GM10847 (cell line): ENCODE results near the gene CACNA1A.

Experiments used
- POLR2A ChIP-seq: IDR thresholded peaks from 2 replicates; pipeline ENCODE4 v1.6.1; 2011; ENCODE audit not compliant: insufficient read length; ENCODE audit errors: extremely low read depth

CACNA1A gene

GRCh38 chr19:13356686-13357280, 149.5 kb downstream of the CACNA1A start:
- TF ChIP-seq POLR2A: no peak

GRCh38 chr19:13356185-13356584, 150.1 kb downstream of the CACNA1A start:
- TF ChIP-seq POLR2A: no peak

- TF ChIP-seq POLR2A: no peak
These were observed 150.9 kb downstream of the CACNA1A start for GRCh38 chr19:13355356-13355755.

GRCh38 chr19:13353625-13354024, 152.7 kb downstream of the CACNA1A start:
- TF ChIP-seq POLR2A: no peak

GRCh38 chr19:13350759-13351158, 155.5 kb downstream of the CACNA1A start:
- TF ChIP-seq POLR2A: no peak

- no peak for TF ChIP-seq POLR2A
These were observed 156.2 kb downstream of the CACNA1A start for GRCh38 chr19:13350072-13350471.

- no peak for TF ChIP-seq POLR2A
These were observed 158.9 kb downstream of the CACNA1A start for GRCh38 chr19:13347367-13347766.

GRCh38 chr19:13343514-13343913, 162.8 kb downstream of the CACNA1A start:
- no peak for TF ChIP-seq POLR2A

GRCh38 chr19:13342672-13343071, 163.6 kb downstream of the CACNA1A start:
- no peak for TF ChIP-seq POLR2A

- TF ChIP-seq POLR2A: no peak
These were observed 166.4 kb downstream of the CACNA1A start for GRCh38 chr19:13339869-13340268.

GRCh38 chr19:13337181-13337580, 169.1 kb downstream of the CACNA1A start:
- TF ChIP-seq POLR2A: no peak

GRCh38 chr19:13334801-13335481, 171.3 kb downstream of the CACNA1A start:
- TF ChIP-seq POLR2A: no peak

GRCh38 chr19:13330285-13330684, 176.0 kb downstream of the CACNA1A start:
- TF ChIP-seq POLR2A: no peak

- no peak for TF ChIP-seq POLR2A
These were observed 176.5 kb downstream of the CACNA1A start for GRCh38 chr19:13329766-13330165.

- no peak for TF ChIP-seq POLR2A
These were observed 178.0 kb downstream of the CACNA1A start for GRCh38 chr19:13328241-13328640.

- TF ChIP-seq POLR2A: no peak
These were observed 186.8 kb downstream of the CACNA1A start for GRCh38 chr19:13319526-13319925.

GRCh38 chr19:13318190-13318589, 188.1 kb downstream of the CACNA1A start:
- TF ChIP-seq POLR2A: no peak
